ENCODE results near the gene CAND1.

CAND1 gene

DNA sequence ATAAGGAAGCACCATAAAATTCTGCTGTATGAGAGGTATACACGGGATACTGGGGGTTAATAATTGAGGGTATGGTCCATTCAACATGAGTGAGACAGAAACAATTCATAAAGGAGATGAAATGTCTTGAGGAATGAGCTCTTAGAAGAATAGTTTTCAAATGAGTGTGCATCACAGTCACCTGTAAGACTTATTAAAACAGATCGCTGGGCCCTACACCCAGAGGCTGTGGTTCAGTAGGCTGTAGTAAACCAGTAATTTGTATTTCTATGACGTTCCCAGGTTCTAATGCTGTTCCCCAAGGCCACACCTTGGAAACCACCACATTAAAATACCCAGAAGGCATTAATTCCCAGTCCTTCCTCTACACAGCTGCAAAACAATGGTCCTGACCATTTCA is 49.6 kb downstream of the CAND1 start:
- no peak overlapping the region for H3K4me3 ChIP-seq (ENCODE audit: low read depth, low read length)
- TF ChIP-seq CTCF (IDR thresholded peaks at IDR 0.05; ENCODE audit: insufficient read depth, low read depth, low read length, missing control alignments): no peak
- DNase-seq (ENCODE audit: low read depth): no peak

DNA sequence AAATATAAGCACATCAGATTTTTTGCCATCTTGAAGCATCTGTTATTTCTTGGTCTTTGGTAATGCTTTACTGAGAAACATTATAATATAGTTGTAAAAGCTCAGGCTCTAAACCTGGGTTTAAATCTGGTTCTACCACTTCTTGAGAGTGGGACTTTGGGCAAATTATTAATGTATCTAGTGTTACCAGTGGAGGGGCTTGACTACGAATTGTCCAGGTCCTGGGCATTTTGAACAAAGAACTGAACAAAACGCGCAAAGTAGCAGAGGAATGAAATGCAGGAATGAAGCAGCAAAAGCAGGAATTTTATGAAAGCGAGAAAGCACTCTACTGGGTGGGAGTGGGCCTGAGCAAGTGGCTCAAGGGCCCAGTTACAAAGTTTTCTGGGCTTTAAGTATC is 50.8 kb downstream of the CAND1 start:
- H3K4me3 ChIP-seq (ENCODE audit: low read depth, low read length): no peak overlapping the region
- no peak for TF ChIP-seq CTCF (IDR thresholded peaks at IDR 0.05; ENCODE audit: insufficient read depth, low read depth, low read length, missing control alignments)
- no peak for DNase-seq (ENCODE audit: low read depth)

GRCh38 chr12:67320614-67321295 is 51.6 kb downstream of the CAND1 start:
- no peak for DNase-seq (ENCODE audit: low read depth)
- no peak overlapping the region for H3K4me3 ChIP-seq (ENCODE audit: low read depth, low read length)

GRCh38 chr12:67322580-67322979 is 53.4 kb downstream of the CAND1 start:
- TF ChIP-seq CTCF (IDR thresholded peaks at IDR 0.05; ENCODE audit: insufficient read depth, low read depth, low read length, missing control alignments): no peak
- no peak for DNase-seq (ENCODE audit: low read depth)
- H3K4me3 ChIP-seq (ENCODE audit: low read depth, low read length): no peak overlapping the region

More at GRCh38 chr12:67320614-67321295, 51.6 kb downstream of the CAND1 start:
- TF ChIP-seq CTCF (IDR thresholded peaks at IDR 0.05; ENCODE audit: insufficient read depth, low read depth, low read length, missing control alignments): no peak

DNA sequence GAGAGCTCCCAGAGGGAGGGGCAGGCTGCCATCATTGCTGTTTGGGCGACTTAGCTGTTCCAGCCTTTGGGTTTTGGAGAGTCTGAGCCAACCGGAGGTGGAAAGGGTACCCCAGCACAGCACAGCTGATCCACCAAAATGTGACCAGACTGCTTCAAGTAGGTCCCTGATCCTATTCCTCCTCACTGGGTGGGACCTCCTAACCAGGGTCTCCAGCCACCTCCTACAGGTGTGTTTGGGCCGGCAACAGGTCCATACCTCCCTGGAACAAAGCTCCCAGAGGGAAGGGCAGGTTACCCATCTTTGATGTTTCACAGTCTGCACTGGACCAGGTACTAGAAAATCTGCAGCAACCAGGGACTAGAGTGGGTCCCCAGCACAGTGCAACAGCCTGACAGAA is 53.8 kb downstream of the CAND1 start:
- TF ChIP-seq CTCF (IDR thresholded peaks at IDR 0.05; ENCODE audit: insufficient read depth, low read depth, low read length, missing control alignments): no peak
- no peak overlapping the region for H3K4me3 ChIP-seq (ENCODE audit: low read depth, low read length)
- no peak for DNase-seq (ENCODE audit: low read depth)

GRCh38 chr12:67326637-67327036 is 57.5 kb downstream of the CAND1 start:
- no peak overlapping the region for H3K4me3 ChIP-seq (ENCODE audit: low read depth, low read length)
- no peak for DNase-seq (ENCODE audit: low read depth)
- TF ChIP-seq CTCF (IDR thresholded peaks at IDR 0.05; ENCODE audit: insufficient read depth, low read depth, low read length, missing control alignments): no peak

DNA sequence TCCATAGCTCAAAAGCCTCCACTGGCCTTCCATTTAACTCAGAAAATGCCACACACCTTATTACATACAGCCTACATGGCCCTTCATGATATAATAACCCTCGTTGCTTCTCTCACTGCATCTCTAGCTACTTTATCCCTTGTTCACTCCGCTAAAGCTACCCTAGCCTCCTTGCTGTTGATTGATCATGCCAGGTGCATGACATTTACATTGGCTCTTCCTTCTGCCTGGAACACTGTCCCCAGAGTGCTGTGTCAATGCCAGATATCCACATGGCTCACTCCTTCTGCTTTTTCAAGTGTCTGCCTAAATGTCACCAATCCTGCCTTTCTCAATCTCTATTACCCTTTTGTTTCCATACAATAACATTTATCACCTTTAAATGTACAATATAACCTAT is 58.3 kb downstream of the CAND1 start:
- DNase-seq (ENCODE audit: low read depth): no peak
- H3K4me3 ChIP-seq (ENCODE audit: low read depth, low read length): no peak overlapping the region
- TF ChIP-seq CTCF (IDR thresholded peaks at IDR 0.05; ENCODE audit: insufficient read depth, low read depth, low read length, missing control alignments): no peak

Measured in GM12865 (cell line).